Progenitor cell of endocrine pancreas (in vitro differentiated cells): ENCODE results near the gene CNPY2. TPM values are rescaled to one million over a fixed set of nuclear protein-coding genes. Genes with fewer than 3 reads are reported as not detected.

Experiments
- DNase-seq: peaks from one replicate; pipeline ENCODE4 v3.0.0; 2021; ENCODE audit warnings: low spot score; ENCODE audit not compliant: unreplicated experiment
- H3K27ac Mint-ChIP-seq: 2 replicates; pipeline ENCODE4 v1.8.0; 2021; ENCODE audit warnings: mild to moderate bottlenecking, moderate library complexity, mixed read lengths
- H3K27me3 Mint-ChIP-seq: 2 replicates; pipeline ENCODE4 v1.8.0; 2021; ENCODE audit warnings: mixed read lengths
- H3K36me3 Mint-ChIP-seq: 2 replicates; pipeline ENCODE4 v1.8.0; 2022; ENCODE audit warnings: mixed read lengths; ENCODE audit not compliant: insufficient read depth
- H3K4me1 Mint-ChIP-seq: 2 replicates; pipeline ENCODE4 v1.8.0; 2021; ENCODE audit warnings: low read depth, mixed read lengths
- H3K4me3 Mint-ChIP-seq: 2 replicates; pipeline ENCODE4 v1.8.0; 2021; ENCODE audit warnings: low read depth, mild to moderate bottlenecking, moderate library complexity, mixed read lengths
- H3K9me3 Mint-ChIP-seq: 2 replicates; pipeline ENCODE4 v1.8.0; 2021; ENCODE audit warnings: low read depth, mixed read lengths
- long read RNA-seq: library from polyadenylated mRNA; unstranded; transcript quantifications from one replicate; pipeline ENCODE4 v2.0.0, GENCODE V29; 2020
- total RNA-seq: library from RNA; stranded (reverse); gene quantifications from 2 replicates; pipeline ENCODE4 v1.2.1, GENCODE V29; 2021
- TF ChIP-seq, protein P1 (sequence below): fragments of 200-600 bp; sonication (generic); IDR thresholded peaks from one replicate; pipeline ENCODE4 v1.5.0; 2021; ENCODE audit warnings: antibody characterized with exemption, mild to moderate bottlenecking; ENCODE audit not compliant: unreplicated experiment

The CNPY2 gene
- total RNA-seq: 225 and 230 TPM in 2 replicates
- long read RNA-seq, transcript CNPY2-206 (3 exons, 817 nt): minor isoform, 7 of 47 reads
- long read RNA-seq, transcript CNPY2-201 (6 exons, 1,214 nt): major isoform, 29 of 47 reads
- long read RNA-seq, partial matches to known transcripts: 0 of 47 reads
- long read RNA-seq, other reads (novel, unspliced or antisense): 11 of 47 reads

DNA sequence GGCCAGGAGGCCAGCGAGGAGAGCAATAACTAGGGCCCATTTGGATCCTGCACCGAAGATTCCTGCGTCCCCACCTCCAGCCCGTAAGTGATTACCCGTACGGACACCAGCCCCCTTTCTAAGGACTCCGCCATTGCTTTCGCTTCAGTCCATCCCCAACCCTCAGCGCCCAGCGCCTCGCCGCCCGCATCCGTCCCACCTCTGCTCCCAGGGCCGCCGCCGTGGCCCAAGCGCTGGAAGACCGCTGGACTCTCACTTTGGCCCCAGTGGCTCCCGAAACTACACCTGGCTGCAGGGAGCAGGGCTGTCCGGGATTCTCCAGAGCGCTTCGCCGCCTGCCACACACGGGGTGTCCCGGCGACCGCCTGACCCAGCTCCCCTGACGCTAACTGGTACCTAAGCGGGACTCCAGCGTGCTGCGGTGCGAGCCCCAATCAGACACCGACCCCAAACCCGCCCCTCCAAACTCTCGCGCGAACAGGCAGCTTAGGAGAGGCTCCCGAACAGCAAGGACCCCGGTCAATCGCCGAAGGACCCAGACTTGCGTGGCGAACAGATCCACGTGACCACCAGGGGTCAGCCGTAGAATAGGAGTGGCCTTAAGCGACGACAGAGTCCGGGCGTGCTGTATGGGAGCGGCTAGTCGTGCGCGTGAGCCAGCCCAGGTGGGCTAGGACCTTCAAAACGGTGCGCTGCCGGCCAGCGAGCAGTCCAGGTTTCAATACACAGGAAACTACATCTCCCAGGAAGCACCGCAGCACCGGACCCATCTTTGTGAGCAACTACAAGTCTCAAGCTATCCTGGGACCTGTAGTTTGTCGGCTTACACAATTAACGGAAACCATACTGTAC is at the start of gene CNPY2:
Gene CNPY2 (minus strand): TSS at position 367 of the 852 bp plus-strand sequence. CDS start 771 bp downstream, outside the sequence.
- Mint-ChIP-seq H3K4me3 (peak within 1 kb of the TSS; percentile 99), H3K9me3 (no peaks in the 10 kb centered on the region), H3K36me3 (peaks cover 2% of the 10 kb centered on the region), H3K27me3 (no peaks in the 10 kb centered on the region), H3K27ac (peak within 1 kb of the TSS; percentile 100), H3K4me1 (peaks cover 9% of the 10 kb centered on the region)
- TF ChIP-seq, protein P1, sequence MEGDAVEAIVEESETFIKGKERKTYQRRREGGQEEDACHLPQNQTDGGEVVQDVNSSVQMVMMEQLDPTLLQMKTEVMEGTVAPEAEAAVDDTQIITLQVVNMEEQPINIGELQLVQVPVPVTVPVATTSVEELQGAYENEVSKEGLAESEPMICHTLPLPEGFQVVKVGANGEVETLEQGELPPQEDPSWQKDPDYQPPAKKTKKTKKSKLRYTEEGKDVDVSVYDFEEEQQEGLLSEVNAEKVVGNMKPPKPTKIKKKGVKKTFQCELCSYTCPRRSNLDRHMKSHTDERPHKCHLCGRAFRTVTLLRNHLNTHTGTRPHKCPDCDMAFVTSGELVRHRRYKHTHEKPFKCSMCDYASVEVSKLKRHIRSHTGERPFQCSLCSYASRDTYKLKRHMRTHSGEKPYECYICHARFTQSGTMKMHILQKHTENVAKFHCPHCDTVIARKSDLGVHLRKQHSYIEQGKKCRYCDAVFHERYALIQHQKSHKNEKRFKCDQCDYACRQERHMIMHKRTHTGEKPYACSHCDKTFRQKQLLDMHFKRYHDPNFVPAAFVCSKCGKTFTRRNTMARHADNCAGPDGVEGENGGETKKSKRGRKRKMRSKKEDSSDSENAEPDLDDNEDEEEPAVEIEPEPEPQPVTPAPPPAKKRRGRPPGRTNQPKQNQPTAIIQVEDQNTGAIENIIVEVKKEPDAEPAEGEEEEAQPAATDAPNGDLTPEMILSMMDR: peak; percentile 10
- peak; percentile 96 for DNase-seq

DNA sequence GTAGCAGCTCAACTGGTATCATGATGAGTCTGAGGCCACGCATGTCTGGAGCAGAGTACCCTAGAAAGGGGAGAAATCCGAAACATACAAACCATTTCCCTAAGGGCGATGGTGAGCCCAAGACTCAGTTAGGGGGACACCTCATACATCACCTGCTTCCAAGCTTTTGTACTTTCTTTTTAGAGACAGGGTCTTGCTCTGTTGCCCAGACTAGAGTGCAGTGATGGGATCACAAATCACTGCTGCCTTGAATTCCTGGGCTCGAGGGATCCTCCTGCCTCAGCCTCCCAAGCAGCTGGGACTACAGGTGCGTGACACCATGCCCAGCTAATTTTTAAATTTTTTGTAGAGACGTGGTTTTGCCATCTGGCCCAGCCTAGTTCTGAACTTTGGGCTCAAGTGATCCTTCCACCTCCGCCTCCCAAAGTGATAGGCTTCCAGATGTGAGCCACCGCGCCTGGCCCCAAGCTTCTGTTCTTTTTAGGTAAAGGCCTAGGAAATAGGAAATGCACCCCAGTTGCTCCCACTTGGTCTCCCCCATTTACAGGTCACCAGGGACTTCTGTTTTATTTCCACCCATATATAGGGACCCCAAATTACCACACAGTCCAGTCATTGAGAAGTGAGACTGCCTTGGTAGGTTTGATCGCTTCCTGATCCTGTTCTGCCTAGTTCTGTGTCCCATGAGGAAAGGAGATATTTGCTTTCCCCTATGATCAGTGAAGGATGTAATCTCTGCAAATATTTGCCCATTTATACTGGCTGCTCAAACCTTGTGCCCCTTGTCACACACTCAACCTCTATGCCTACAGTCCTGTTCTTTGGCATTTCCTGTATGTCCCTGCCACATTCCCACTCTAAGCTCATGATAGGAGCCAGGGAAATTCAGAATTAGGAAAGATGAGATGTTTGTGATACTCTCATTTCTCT is 46.6 kb upstream of the CNPY2 start, which contains the start of gene APOF:
Gene APOF (minus strand): TSS at position 728 of the 930 bp plus-strand sequence. CDS start 112 bp downstream, at position 616.
- H3K27ac Mint-ChIP-seq: peak within 1 kb of the TSS; percentile 99
- H3K36me3 Mint-ChIP-seq: no peaks in the 10 kb centered on the region
- TF ChIP-seq, protein P1: no peak

GRCh38 chr12:56361487-56362129 is 45.8 kb upstream of the CNPY2 start:
- Mint-ChIP-seq H3K4me3 (peak overlapping the region; percentile 93), H3K27ac (peak overlapping the region; percentile 99), H3K36me3 (no peaks in the 10 kb centered on the region), H3K4me1 (peaks cover 11% of the 10 kb centered on the region), H3K9me3 (no peaks in the 10 kb centered on the region), H3K27me3 (no peaks in the 10 kb centered on the region)
- TF ChIP-seq, protein P1: no peak
- no peak for DNase-seq

More for the DNA sequence above, 46.6 kb upstream of the CNPY2 start, which contains the start of gene APOF:
- no peak for DNase-seq
- Mint-ChIP-seq H3K4me3 (peak within 1 kb of the TSS; percentile 93), H3K4me1 (peaks cover 11% of the 10 kb centered on the region), H3K27me3 (no peaks in the 10 kb centered on the region), H3K9me3 (no peaks in the 10 kb centered on the region)

GRCh38 chr12:56359851-56360767 is 44.3 kb upstream of the CNPY2 start, which contains the start of gene STAT2:
Gene STAT2, minus strand, starts transcription at chr12:56360107. Its CDS starts 3,536 bp downstream, at chr12:56356571.
- peaks cover 15% of the 10 kb centered on the region for H3K4me1 Mint-ChIP-seq
- peak within 1 kb of the TSS; percentile 99 for H3K27ac Mint-ChIP-seq
- H3K4me3 Mint-ChIP-seq: peak within 1 kb of the TSS; percentile 93
- TF ChIP-seq, protein P1: no peak
- H3K36me3 Mint-ChIP-seq: peaks cover 5% of the 10 kb centered on the region
- H3K9me3 Mint-ChIP-seq: no peaks in the 10 kb centered on the region
- peak; percentile 98 for DNase-seq
- no peaks in the 10 kb centered on the region for H3K27me3 Mint-ChIP-seq
